Nephron (organoid): ENCODE data around the gene RFX7.
"Not testable (repeated sequence)": the region's sequence is repeated elsewhere in the genome, so short reads cannot be mapped to it uniquely, and the experiment has no call there.

ENCODE experiments used
- H3K27ac Mint-ChIP-seq, 3 experiments: 2 replicates each; pipeline ENCODE4 v1.8.0; 2020; ENCODE audit warnings: mixed read lengths in 3 of 3, mild to moderate bottlenecking in 2 of 3, moderate library complexity in 1 of 3
- H3K27me3 Mint-ChIP-seq: 2 replicates; pipeline ENCODE4 v1.8.0; 2021; ENCODE audit warnings: low read depth, mild to moderate bottlenecking, moderate library complexity, mixed read lengths
- H3K36me3 Mint-ChIP-seq: 2 replicates; pipeline ENCODE4 v1.8.0; 2020; ENCODE audit warnings: low read depth, mixed read lengths
- H3K4me1 Mint-ChIP-seq: 2 replicates; pipeline ENCODE4 v1.8.0; 2020; ENCODE audit warnings: mixed read lengths
- H3K4me3 Mint-ChIP-seq, 3 experiments: 2 replicates each; pipeline ENCODE4 v1.8.0; 2020; ENCODE audit warnings: mild to moderate bottlenecking in 3 of 3, mixed read lengths in 3 of 3, moderate library complexity in 2 of 3
- H3K9me3 Mint-ChIP-seq: 2 replicates; pipeline ENCODE4 v1.8.0; 2020; ENCODE audit warnings: mixed read lengths
- TF ChIP-seq, protein P1 (sequence below), 3 experiments: fragments of 200-600 bp; sonication (generic); IDR thresholded peaks; one replicate each; pipeline ENCODE4 v1.5.0; 2021; ENCODE audit warnings: antibody characterized with exemption in 3 of 3; ENCODE audit not compliant: unreplicated experiment in 3 of 3

Gene RFX7

DNA sequence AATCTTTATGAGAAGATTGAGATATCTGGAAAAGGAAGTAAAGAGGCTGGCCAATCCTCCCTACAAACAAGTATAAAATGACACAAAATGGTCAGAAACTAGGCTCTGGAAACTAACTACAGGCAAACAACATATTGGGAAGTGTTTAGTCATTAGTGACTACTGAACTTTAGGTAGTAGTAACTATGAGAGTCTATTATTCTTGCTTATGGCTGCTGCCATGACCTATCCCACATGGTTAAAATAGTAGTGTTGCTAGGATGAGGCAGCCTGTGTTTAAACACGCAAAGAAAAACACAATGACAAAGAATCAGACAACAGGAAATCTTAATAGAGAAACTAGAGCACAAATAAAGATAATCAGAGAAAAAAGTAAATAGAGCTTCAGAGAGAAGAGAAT lies 67.9 kb downstream of the RFX7 start:
- peaks cover 9% of the 10 kb centered on the region for H3K9me3 Mint-ChIP-seq
- no peak overlapping the region for H3K27ac Mint-ChIP-seq
- no peak overlapping the region for H3K4me3 Mint-ChIP-seq
- H3K36me3 Mint-ChIP-seq = peaks cover 67% of the 10 kb centered on the region
- H3K27me3 Mint-ChIP-seq = no peaks in the 10 kb centered on the region
- TF ChIP-seq, protein P1, sequence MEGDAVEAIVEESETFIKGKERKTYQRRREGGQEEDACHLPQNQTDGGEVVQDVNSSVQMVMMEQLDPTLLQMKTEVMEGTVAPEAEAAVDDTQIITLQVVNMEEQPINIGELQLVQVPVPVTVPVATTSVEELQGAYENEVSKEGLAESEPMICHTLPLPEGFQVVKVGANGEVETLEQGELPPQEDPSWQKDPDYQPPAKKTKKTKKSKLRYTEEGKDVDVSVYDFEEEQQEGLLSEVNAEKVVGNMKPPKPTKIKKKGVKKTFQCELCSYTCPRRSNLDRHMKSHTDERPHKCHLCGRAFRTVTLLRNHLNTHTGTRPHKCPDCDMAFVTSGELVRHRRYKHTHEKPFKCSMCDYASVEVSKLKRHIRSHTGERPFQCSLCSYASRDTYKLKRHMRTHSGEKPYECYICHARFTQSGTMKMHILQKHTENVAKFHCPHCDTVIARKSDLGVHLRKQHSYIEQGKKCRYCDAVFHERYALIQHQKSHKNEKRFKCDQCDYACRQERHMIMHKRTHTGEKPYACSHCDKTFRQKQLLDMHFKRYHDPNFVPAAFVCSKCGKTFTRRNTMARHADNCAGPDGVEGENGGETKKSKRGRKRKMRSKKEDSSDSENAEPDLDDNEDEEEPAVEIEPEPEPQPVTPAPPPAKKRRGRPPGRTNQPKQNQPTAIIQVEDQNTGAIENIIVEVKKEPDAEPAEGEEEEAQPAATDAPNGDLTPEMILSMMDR (IDR thresholded peaks at IDR 0.05; ENCODE audit: unreplicated experiment in 3 of 3) = no peak
- H3K4me1 Mint-ChIP-seq = no peaks in the 10 kb centered on the region

DNA sequence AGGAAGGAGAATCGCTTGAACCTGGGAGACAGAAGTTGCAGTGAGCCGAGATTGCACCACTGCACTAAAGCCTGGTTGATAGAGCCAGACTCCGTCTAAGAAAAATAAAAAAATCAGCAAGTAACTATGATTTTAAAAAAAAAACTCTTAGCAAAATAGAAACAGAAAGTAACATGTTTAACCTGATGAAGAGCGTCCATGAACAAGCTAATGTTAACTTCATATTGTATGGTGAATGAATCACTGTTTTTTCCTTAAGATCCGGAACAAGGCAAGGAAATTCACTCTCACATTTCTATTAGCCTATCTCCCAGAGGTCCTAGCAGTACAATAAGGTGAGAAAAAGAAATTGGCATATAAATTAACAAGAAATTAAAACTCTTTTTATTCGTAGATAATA lies 69.0 kb downstream of the RFX7 start:
- TF ChIP-seq, protein P1 (IDR thresholded peaks at IDR 0.05; ENCODE audit: unreplicated experiment in 3 of 3) = no peak
- Mint-ChIP-seq H3K9me3 (peaks cover 11% of the 10 kb centered on the region), H3K27ac (no peak overlapping the region), H3K36me3 (peaks cover 79% of the 10 kb centered on the region), H3K27me3 (no peaks in the 10 kb centered on the region), H3K4me1 (no peaks in the 10 kb centered on the region), H3K4me3 (no peak overlapping the region)

DNA sequence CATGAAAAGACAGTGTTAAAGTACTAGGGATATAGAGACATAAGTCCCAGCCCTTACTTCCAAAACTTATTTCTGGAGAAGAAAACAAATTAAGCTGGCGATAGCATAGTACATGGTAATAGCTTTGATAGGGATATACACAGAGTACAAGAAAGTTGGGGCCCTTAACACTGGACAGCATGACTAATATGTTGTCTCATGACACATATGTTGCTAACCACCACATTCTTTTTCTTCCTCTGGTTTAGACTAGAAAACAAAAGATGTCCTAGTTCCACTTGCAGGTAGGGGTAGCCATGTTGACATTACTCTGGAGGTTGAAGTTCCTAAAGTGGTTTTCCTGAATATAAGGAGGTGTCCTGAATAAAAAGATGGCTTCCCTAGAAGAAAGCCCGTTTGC lies 75.3 kb downstream of the RFX7 start:
- Mint-ChIP-seq H3K9me3 (peaks cover 11% of the 10 kb centered on the region), H3K27ac (no peak overlapping the region), H3K36me3 (peaks cover 39% of the 10 kb centered on the region), H3K27me3 (no peaks in the 10 kb centered on the region), H3K4me1 (peaks cover 5% of the 10 kb centered on the region), H3K4me3 (no peak overlapping the region)
- TF ChIP-seq, protein P1 (IDR thresholded peaks at IDR 0.05; ENCODE audit: unreplicated experiment in 3 of 3) = no peak

DNA sequence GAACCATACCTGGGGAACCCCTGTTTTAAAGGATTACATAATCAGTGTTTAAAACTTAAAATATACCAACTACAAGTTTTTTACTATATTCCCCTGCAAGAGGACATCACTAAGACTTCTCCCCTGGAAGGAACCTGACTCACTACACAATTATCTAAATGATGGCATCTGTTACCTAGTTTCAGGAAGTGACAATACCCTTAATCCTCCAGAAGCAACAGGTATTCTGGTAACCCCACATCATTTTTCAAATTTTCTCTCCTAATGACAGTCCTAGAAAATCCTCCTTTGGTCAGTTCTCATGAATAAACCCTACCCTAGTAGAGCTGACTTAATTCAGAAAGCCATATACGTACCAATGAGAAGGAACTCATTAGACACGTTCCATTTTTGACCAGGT lies 78.4 kb downstream of the RFX7 start:
- H3K4me1 Mint-ChIP-seq = peaks cover 19% of the 10 kb centered on the region
- H3K27me3 Mint-ChIP-seq = no peaks in the 10 kb centered on the region
- no peak overlapping the region for H3K4me3 Mint-ChIP-seq
- TF ChIP-seq, protein P1 (IDR thresholded peaks at IDR 0.05; ENCODE audit: unreplicated experiment in 3 of 3) = no peak
- peaks cover 7% of the 10 kb centered on the region for H3K36me3 Mint-ChIP-seq
- no peaks in the 10 kb centered on the region for H3K9me3 Mint-ChIP-seq
- H3K27ac Mint-ChIP-seq = no peak overlapping the region

DNA sequence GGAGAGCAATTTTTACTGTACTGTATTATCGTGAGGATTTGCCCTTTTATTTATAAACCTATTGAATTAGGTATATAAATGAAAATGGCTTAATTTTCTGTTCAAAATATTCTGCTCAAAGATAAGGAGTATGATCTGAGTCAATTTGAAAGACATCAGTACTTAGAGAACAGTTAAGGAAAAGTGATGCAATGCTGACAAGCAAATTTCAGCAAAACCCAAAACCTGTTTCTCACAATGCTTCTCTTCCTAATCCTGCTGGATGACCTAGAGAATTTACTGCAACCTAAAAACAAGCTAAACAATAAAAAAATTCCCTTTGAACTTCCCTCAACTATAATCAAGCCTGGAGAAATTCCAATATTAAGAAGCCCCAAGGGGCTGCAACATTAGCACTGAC lies 82.7 kb downstream of the RFX7 start:
- Mint-ChIP-seq H3K36me3 (peaks cover 26% of the 10 kb centered on the region), H3K4me3 (no peak overlapping the region), H3K27me3 (no peaks in the 10 kb centered on the region), H3K4me1 (peaks cover 19% of the 10 kb centered on the region), H3K27ac (no peak overlapping the region), H3K9me3 (peaks cover 8% of the 10 kb centered on the region)
- TF ChIP-seq, protein P1 (IDR thresholded peaks at IDR 0.05; ENCODE audit: unreplicated experiment in 3 of 3) = no peak

DNA sequence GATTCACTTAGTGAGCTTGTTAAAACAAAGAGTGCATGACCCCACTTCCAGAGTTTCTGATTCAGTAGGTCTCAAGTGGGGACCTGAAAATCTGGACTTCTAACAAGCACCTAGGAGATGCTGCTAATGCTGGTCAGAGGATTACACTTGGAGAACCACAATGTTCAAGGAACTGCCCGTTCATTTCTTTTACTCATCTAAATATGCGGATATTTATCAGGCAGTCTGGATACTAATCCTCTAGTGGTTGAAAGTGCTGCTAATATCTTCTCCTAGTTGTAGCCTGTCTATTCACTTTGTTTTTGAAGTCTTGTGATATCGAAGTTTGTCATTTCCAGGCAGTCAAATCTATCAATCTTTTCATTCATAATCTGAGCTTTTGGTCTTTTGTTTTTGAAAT lies 86.8 kb downstream of the RFX7 start:
- Mint-ChIP-seq H3K27ac (no peak overlapping the region), H3K27me3 (no peaks in the 10 kb centered on the region), H3K4me3 (no peak overlapping the region), H3K36me3 (peaks cover 64% of the 10 kb centered on the region), H3K4me1 (peaks cover 9% of the 10 kb centered on the region), H3K9me3 (peaks cover 44% of the 10 kb centered on the region)
- TF ChIP-seq, protein P1 (IDR thresholded peaks at IDR 0.05; ENCODE audit: unreplicated experiment in 3 of 3) = no peak

DNA sequence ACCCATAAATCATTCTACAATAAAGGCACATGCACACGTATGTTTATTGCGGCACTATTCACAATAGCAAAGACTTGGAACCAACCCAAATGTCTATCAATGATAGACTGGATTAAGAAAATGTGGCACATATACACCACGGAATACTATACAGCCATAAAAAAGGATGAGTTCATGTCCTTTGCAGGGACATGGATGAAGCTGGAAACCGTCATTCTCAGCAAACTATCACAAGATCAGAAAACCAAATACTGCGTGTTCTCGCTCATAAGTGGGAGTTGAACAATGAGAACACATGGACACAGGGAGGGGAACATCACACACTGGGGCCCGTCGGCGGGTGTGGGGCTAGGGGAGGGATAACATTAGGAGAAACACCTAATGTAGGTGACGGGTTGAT lies 88.4 kb downstream of the RFX7 start:
- not testable (repeated sequence) for H3K27me3 Mint-ChIP-seq, H3K4me3 Mint-ChIP-seq, H3K4me1 Mint-ChIP-seq, H3K27ac Mint-ChIP-seq
- peaks cover 80% of the 10 kb centered on the region for H3K36me3 Mint-ChIP-seq
- H3K9me3 Mint-ChIP-seq = peaks cover 58% of the 10 kb centered on the region

DNA sequence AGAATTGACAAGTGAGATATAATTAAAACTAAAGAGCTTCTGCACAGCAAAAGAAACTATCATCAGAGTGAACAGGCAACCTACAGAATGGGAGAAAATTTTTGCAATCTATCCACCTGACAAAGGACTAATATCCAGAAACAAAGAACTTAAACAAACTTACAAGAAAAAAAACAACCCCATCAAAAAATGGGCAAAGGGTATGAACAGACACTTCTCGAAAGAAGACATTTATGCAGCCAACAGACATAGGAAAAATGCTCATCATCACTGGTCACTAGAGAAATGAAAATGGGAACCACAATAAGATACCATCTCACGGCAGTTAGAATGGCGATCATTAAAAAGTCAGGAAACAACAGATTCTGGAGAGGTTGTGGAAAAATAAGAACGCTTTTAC lies 88.9 kb downstream of the RFX7 start:
- H3K4me1 Mint-ChIP-seq, H3K27me3 Mint-ChIP-seq, H3K4me3 Mint-ChIP-seq, H3K27ac Mint-ChIP-seq: not testable (repeated sequence)
- Mint-ChIP-seq H3K36me3 (peaks cover 79% of the 10 kb centered on the region), H3K9me3 (peaks cover 60% of the 10 kb centered on the region)
